MM.1S (cell line): Measurements from ENCODE around the gene LRRC4C.

Experiments
- EZH2 ChIP-seq: fragments of 300-600 bp; sonication (generic); optimal IDR thresholded peaks from 2 replicates; pipeline ENCODE3; 2017; ENCODE audit warnings: low read depth, mild to moderate bottlenecking, antibody characterized with exemption, low read length, mixed read lengths
- TF ChIP-seq, protein P1 (sequence below): fragments of 300-600 bp; sonication (generic); IDR thresholded peaks from 2 replicates; pipeline ENCODE4 v1.5.1; 2016; ENCODE audit warnings: antibody characterized with exemption, low read length, mixed read lengths

DNA sequence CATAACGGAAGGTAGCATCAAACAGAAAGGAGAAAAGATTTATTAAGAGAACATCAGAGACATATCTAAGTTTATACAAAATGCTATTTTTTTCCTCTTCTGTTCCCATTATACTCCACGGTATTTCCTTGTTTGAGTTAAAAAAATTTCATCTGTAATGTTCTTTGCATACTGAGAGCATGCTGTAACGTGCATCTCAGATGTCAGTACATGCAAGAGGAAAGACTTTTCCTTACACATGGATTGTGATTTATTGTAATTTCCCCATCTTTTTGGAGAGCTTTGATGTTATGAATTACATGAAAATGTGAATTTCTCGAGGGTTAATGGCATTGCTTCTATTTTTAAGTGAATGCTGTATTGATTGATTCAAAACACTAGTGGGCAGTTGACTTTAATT lies 1164.0 kb downstream of the LRRC4C start:
- TF ChIP-seq, protein P1, sequence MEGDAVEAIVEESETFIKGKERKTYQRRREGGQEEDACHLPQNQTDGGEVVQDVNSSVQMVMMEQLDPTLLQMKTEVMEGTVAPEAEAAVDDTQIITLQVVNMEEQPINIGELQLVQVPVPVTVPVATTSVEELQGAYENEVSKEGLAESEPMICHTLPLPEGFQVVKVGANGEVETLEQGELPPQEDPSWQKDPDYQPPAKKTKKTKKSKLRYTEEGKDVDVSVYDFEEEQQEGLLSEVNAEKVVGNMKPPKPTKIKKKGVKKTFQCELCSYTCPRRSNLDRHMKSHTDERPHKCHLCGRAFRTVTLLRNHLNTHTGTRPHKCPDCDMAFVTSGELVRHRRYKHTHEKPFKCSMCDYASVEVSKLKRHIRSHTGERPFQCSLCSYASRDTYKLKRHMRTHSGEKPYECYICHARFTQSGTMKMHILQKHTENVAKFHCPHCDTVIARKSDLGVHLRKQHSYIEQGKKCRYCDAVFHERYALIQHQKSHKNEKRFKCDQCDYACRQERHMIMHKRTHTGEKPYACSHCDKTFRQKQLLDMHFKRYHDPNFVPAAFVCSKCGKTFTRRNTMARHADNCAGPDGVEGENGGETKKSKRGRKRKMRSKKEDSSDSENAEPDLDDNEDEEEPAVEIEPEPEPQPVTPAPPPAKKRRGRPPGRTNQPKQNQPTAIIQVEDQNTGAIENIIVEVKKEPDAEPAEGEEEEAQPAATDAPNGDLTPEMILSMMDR, result no peak
- no peak for TF ChIP-seq EZH2
